ENCODE measurements around the gene SYNC. TPM values are rescaled to one million over a fixed set of nuclear protein-coding genes. Genes with fewer than 3 reads are reported as not detected.

The SYNC gene
- total RNA-seq, 4 donors from 2014 or later: 2.9 to 31.7 (median 9.1) TPM

DNA sequence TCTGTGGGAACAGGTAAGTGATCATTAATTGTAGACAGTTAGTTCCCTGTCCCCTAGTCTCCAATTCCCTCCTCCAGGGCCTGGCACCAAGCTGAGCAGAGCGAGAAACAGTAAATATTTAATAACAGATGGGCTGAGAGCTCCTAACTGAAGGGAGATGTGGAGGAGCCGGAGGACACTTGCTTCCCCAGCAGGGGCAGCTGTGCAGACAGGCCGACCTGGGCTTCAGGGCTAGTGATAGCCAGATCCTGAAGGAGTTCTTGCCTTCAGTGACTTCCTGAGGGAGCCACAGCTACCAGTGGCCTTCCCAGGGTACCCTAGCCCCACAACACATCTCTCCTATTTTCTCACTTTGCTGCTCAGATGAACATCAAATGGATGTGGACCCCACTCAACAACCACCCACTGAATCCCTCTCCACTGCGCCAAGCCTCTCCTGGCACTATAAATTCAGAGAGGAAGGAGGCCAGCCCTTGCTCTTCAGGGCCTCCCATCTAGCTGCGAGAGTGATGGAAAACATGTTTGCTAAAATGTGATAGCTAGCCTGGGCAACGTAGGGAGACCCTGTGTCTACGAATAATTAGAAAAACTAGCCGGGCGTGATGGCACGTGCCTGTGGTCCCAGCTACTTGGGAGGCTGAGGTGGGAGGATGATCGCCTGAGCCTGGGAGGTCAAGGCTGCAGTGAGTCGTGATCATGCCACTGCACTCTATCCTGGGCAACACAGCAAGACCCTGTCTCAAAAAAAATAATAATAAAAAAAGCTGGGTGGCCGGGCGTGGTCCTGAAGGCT, 26.9 kb upstream of the SYNC start:
- DNase-seq: no peak
- Histone ChIP-seq H3K27ac (no peak overlapping the region), H3K9me3 (no peaks in the 10 kb centered on the region), H3K4me3 (no peak overlapping the region), H3K4me1 (peaks cover 13 to 40% (median 20%) of the 10 kb centered on the region in 3 donors), H3K27me3 (no peaks in the 10 kb centered on the region), H3K36me3 (no peaks in the 10 kb centered on the region)
- 72 to 82% methylated on average over 8 to 12 of the region's 14 CpGs for whole genome bisulfite sequencing, 2 donors
- intact Hi-C loops (cut with DNase I): no loop called here
- TF ChIP-seq, protein P1, sequence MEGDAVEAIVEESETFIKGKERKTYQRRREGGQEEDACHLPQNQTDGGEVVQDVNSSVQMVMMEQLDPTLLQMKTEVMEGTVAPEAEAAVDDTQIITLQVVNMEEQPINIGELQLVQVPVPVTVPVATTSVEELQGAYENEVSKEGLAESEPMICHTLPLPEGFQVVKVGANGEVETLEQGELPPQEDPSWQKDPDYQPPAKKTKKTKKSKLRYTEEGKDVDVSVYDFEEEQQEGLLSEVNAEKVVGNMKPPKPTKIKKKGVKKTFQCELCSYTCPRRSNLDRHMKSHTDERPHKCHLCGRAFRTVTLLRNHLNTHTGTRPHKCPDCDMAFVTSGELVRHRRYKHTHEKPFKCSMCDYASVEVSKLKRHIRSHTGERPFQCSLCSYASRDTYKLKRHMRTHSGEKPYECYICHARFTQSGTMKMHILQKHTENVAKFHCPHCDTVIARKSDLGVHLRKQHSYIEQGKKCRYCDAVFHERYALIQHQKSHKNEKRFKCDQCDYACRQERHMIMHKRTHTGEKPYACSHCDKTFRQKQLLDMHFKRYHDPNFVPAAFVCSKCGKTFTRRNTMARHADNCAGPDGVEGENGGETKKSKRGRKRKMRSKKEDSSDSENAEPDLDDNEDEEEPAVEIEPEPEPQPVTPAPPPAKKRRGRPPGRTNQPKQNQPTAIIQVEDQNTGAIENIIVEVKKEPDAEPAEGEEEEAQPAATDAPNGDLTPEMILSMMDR (IDR thresholded peaks at IDR 0.05): no peak
- no peak for TF ChIP-seq POLR2A (IDR thresholded peaks at IDR 0.05)

DNA sequence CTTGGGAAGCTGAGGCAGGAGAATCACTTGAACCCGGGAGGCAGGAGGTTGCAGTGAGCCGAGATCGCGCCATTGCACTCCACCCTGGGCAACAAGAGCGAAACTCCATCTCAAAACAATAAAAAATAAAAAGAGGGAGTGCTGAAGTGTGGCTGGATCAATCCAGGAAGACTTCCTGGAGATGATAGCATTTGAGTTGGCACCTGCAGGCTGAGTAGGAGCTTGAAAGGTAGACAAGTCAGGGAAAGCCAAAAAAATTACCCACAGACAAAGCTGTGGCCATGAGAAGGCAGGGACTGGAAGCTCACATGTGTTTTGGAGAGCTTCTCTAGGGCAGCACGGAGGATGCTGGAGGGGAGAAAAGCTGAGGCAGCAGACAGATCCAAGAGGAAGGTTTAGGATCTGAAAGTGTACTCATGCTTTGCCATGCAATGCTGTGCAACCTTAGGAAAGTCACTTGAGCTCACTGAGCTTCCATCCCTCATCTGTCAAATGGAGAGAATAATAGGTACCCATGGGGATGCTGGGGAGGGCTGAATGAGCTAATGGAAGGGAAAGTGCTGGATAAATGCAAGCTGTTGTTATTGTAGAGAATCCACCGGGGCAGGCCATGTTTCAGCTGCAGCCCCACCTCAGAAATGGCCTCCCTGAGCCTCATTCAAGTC, 26.0 kb upstream of the SYNC start:
- Histone ChIP-seq H3K36me3 (no peaks in the 10 kb centered on the region), H3K4me3 (no peak overlapping the region), H3K4me1 (peaks cover 14 to 46% (median 23%) of the 10 kb centered on the region in 3 donors), H3K27me3 (no peaks in the 10 kb centered on the region), H3K27ac (no peak overlapping the region), H3K9me3 (no peaks in the 10 kb centered on the region)
- TF ChIP-seq, protein P1 (IDR thresholded peaks at IDR 0.05): no peak
- DNase-seq: no peak
- intact Hi-C loops (cut with DNase I): no loop called here
- 83 to 90% methylated on average over 7 of the region's 7 CpGs for WGBS, 2 donors

DNA sequence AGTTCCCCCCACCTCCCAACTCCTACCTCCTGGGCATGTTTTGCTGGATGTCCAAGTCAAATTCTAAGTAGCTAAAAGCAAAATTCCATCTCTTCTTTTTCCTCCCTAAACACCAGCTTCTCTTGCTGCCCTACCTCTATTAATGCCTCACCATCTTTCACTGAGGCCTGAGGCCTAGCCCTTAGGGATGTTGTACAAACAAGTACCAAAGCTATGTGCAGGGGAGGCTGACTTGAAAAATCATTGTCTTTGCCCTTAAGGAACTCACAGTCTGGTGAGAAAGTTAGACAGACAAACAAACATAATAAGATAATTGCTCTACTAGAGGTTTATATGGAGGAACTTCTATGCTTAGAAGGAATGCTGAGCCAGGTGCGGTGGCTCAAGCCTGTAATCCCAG, 25.3 kb upstream of the SYNC start:
- no peak for DNase-seq
- no peaks in the 10 kb centered on the region for H3K9me3 ChIP-seq
- intact Hi-C loops (cut with DNase I): no loop called here

DNA sequence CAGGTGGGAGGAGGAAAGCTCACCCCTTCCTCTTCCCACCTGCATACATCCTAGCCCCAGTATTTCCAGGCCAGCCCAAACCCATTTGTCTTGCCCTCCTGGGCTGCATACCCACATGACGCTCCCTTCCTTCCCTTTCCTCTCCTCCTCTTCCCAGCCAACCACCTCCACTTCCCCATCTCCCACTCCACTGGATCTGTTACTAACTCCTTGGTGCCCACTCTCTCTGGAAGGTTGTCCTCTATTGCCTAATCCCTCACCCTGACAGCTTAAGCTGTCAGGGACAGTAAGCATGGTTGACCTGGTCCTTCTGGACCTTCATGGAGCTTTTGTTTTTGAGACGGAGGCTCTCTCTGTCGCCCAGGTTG, 23.0 kb upstream of the SYNC start:
- no peak for DNase-seq
- Histone ChIP-seq H3K27me3 (no peaks in the 10 kb centered on the region), H3K4me3 (peak overlapping the region in 1 of 4 donors; percentile 47), H3K36me3 (no peaks in the 10 kb centered on the region), H3K27ac (peak overlapping the region; percentile 79 to 84 (median 84)), H3K4me1 (peaks cover 14 to 34% (median 19%) of the 10 kb centered on the region in 3 donors), H3K9me3 (no peaks in the 10 kb centered on the region)
- intact Hi-C loops (cut with DNase I): no loop called here
- TF ChIP-seq, protein P1 (IDR thresholded peaks at IDR 0.05): no peak
- no peak for TF ChIP-seq POLR2A (IDR thresholded peaks at IDR 0.05)
- WGBS, 2 donors: 81% methylated on average over 3 of the region's 3 CpGs

More for the DNA sequence above, 25.3 kb upstream of the SYNC start:
- WGBS, 2 donors: 92 to 93% methylated on average over 1 of the region's 1 CpG
- no peaks in the 10 kb centered on the region for H3K27me3 ChIP-seq
- H3K27ac ChIP-seq: no peak overlapping the region
- H3K4me1 ChIP-seq: peaks cover 14 to 46% (median 23%) of the 10 kb centered on the region in 3 donors
- no peak for TF ChIP-seq POLR2A (IDR thresholded peaks at IDR 0.05)
- TF ChIP-seq, protein P1 (IDR thresholded peaks at IDR 0.05): no peak
- no peaks in the 10 kb centered on the region for H3K36me3 ChIP-seq
- no peak overlapping the region for H3K4me3 ChIP-seq
